Measurements from ENCODE around the gene ZNRF1. TPM values are rescaled to one million over a fixed set of nuclear protein-coding genes. Genes with fewer than 3 reads are reported as not detected.

ZNRF1 gene
- total and polyA plus RNA-seq, 2 of the 13 experiments (the other 11 are each of a cell fraction or from before 2014, with no cell fraction given), result 43.9 to 58.7 TPM

- TF ChIP-seq NFAT5 (CRISPR knock-in tag; IDR thresholded peaks at IDR 0.05) (no peak), ZGPAT (CRISPR knock-in tag; IDR thresholded peaks at IDR 0.05) (0 out of 2 replicates have a peak, but pooled peaks have one; percentile 8), ZNF343 (CRISPR knock-in tag; IDR thresholded peaks at IDR 0.05) (no peak), SRSF4 (IDR thresholded peaks at IDR 0.05; ENCODE audit: low read depth, low read length, poor library complexity, severe bottlenecking) (no peak), ZNF33A (CRISPR knock-in tag; IDR thresholded peaks at IDR 0.05; ENCODE audit: borderline replicate concordance) (no peak), ZNF839 (CRISPR knock-in tag; IDR thresholded peaks at IDR 0.05; ENCODE audit: borderline replicate concordance) (no peak), ARID4A (CRISPR knock-in tag; IDR thresholded peaks at IDR 0.05; ENCODE audit: borderline replicate concordance) (no peak; the same call in 1 of the 2 replicates), ZBTB10 (CRISPR knock-in tag; IDR thresholded peaks at IDR 0.05; ENCODE audit: borderline replicate concordance) (peak; percentile 99), PLRG1 (conservative IDR thresholded peaks at IDR 0.05) (no peak), ZNF652 (CRISPR knock-in tag; IDR thresholded peaks at IDR 0.05; ENCODE audit: borderline replicate concordance, low read depth) (peak; percentile 93)
- TF ChIP-seq, protein P1, sequence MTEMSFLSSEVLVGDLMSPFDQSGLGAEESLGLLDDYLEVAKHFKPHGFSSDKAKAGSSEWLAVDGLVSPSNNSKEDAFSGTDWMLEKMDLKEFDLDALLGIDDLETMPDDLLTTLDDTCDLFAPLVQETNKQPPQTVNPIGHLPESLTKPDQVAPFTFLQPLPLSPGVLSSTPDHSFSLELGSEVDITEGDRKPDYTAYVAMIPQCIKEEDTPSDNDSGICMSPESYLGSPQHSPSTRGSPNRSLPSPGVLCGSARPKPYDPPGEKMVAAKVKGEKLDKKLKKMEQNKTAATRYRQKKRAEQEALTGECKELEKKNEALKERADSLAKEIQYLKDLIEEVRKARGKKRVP (CRISPR knock-in tag; IDR thresholded peaks at IDR 0.05), result 0 out of 4 replicates have a peak, but pooled peaks of 1 of the 2 experiments have one; percentile 1
- TF ChIP-seq, protein P2, sequence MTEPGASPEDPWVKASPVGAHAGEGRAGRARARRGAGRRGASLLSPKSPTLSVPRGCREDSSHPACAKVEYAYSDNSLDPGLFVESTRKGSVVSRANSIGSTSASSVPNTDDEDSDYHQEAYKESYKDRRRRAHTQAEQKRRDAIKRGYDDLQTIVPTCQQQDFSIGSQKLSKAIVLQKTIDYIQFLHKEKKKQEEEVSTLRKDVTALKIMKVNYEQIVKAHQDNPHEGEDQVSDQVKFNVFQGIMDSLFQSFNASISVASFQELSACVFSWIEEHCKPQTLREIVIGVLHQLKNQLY (CRISPR knock-in tag; IDR thresholded peaks at IDR 0.05), result no peak
Observed at GRCh38 chr16:74998481-74999218, at the start of gene ZNRF1 (continued).

Measured in HepG2 (cell line).